GM19463 (cell line): Measurements from ENCODE around the gene EFNA1.

ENCODE experiments used
- ATAC-seq: cut with Tn5 transposase; IDR thresholded peaks from one replicate; pipeline ENCODE4 v1.9.1; 2021; ENCODE audit warnings: mild to moderate bottlenecking, moderate library complexity; ENCODE audit not compliant: unreplicated experiment

EFNA1 gene

GRCh38 chr1:155124503-155125463 lies 2.9 kb upstream of the EFNA1 start:
- ATAC-seq, result no peak

GRCh38 chr1:155125511-155125945 lies 2.1 kb upstream of the EFNA1 start:
- no peak for ATAC-seq

GRCh38 chr1:155125946-155126555 lies 1.6 kb upstream of the EFNA1 start:
- ATAC-seq, result no peak

GRCh38 chr1:155126556-155127104 lies 1.0 kb upstream of the EFNA1 start:
- ATAC-seq, result no peak

- ATAC-seq, result no peak
Observed at GRCh38 chr1:155127967-155128754, 485 bp downstream of the EFNA1 start.

- ATAC-seq, result no peak
Observed at GRCh38 chr1:155128755-155129473, 1.2 kb downstream of the EFNA1 start.

GRCh38 chr1:155130272-155131006 lies 2.8 kb downstream of the EFNA1 start:
- ATAC-seq, result no peak

GRCh38 chr1:155131285-155131684 lies 3.6 kb downstream of the EFNA1 start:
- ATAC-seq, result no peak

GRCh38 chr1:155131856-155132255 lies 4.2 kb downstream of the EFNA1 start:
- ATAC-seq, result no peak

- ATAC-seq, result no peak
Observed at GRCh38 chr1:155133799-155134281, 6.2 kb downstream of the EFNA1 start.

GRCh38 chr1:155134322-155134721 lies 6.6 kb downstream of the EFNA1 start:
- ATAC-seq, result no peak

GRCh38 chr1:155134880-155135414 lies 7.3 kb downstream of the EFNA1 start:
- no peak for ATAC-seq

GRCh38 chr1:155135415-155136028 lies 7.8 kb downstream of the EFNA1 start, which contains the start of gene SLC50A1:
Gene SLC50A1, plus strand, starts transcription at chr1:155135852. Its CDS starts 60 bp downstream, at chr1:155135912.
- ATAC-seq, result peak; percentile 75

- no peak for ATAC-seq
Observed at GRCh38 chr1:155136748-155137147, 9.1 kb downstream of the EFNA1 start.

- no peak for ATAC-seq
Observed at GRCh38 chr1:155137154-155137949, 9.7 kb downstream of the EFNA1 start.

GRCh38 chr1:155139895-155140629 lies 12.4 kb downstream of the EFNA1 start, which contains the start of gene DPM3:
Gene DPM3, minus strand, starts transcription at chr1:155140531. Its CDS starts 291 bp downstream, at chr1:155140240.
- peak; percentile 73 for ATAC-seq

GRCh38 chr1:155140630-155140953 lies 12.9 kb downstream of the EFNA1 start:
- ATAC-seq, result no peak
